Lower leg skin (tissue), 3 donors: ENCODE data around the gene CCDC88B.

Experiments used
- CTCF ChIP-seq, 3 donors: fragments of 450-650 bp; IDR thresholded peaks; one replicate each; pipeline ENCODE4 v1.5.1; 2016; ENCODE audit warnings: antibody characterized with exemption in 3 of 3, mild to moderate bottlenecking in 3 of 3, moderate library complexity in 2 of 3
- POLR2A ChIP-seq, 2 donors: fragments of 450-650 bp; IDR thresholded peaks; one replicate each; pipeline ENCODE4 v1.6.1; 2016 to 2017; ENCODE audit warnings: antibody characterized with exemption in 2 of 2, mild to moderate bottlenecking in 1 of 2, moderate library complexity in 1 of 2

- TF ChIP-seq CTCF (IDR thresholded peaks at IDR 0.05) (no peak), POLR2A (IDR thresholded peaks at IDR 0.05) (no peak)
Measured at GRCh38 chr11:64358907-64359711, 19.1 kb downstream of the CCDC88B start, which contains the start of gene RPS6KA4.
